ENCODE data around the gene LYZL1. TPM values are rescaled to one million over a fixed set of nuclear protein-coding genes. Genes with fewer than 3 reads are reported as not detected.

The LYZL1 gene
- total RNA-seq, 1 experiment from 2014 or later, result not detected

DNA sequence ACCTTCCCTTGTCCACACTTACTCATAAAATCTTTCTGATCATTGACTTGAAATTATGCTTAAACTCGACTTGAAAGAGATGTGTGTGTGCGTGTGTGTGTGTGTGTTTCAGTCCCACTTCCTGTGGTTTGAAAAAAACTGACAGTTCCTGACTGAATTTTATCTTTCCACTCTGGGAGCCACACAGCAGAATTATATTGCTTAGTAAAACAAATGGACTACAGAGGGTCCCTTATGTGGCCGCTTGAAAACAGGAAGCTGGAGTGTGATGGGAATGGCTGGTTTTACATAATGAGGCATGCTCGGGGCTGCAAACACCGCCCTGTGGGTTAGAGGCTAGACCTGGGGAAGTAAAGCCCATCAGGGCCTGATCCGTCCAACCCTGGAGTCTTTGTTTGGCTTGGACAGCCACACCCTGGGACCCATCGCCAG lies 54.8 kb downstream of the LYZL1 start:
- CTCF ChIA-PET, result no interaction called here

More for the DNA sequence above, 54.8 kb downstream of the LYZL1 start:
- BruUV-seq (replicated peaks), result no TSS peak
- ATAC-seq, result no peak
- peaks cover 6% of the 10 kb centered on the region; the same call in 1 of the 2 replicates for H3K27me3 ChIP-seq (ENCODE audit: insufficient read depth, low read length)
- no peak for DNase-seq (ENCODE audit: low read depth, low spot score)
- H3K4me2 ChIP-seq (ENCODE audit: low read length), result no peak overlapping the region
- H4K20me1 ChIP-seq (ENCODE audit: insufficient read depth), result no peaks in the 10 kb centered on the region
- TF ChIP-seq EZH2 (IDR thresholded peaks at IDR 0.05), result no peak
- TF ChIP-seq RAD21 (IDR thresholded peaks at IDR 0.05; ENCODE audit: low read depth), result no peak
- TF ChIP-seq CEBPB (IDR thresholded peaks at IDR 0.05; ENCODE audit: low read depth), result no peak
- TF ChIP-seq, protein P1, sequence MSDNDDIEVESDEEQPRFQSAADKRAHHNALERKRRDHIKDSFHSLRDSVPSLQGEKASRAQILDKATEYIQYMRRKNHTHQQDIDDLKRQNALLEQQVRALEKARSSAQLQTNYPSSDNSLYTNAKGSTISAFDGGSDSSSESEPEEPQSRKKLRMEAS (IDR thresholded peaks at IDR 0.05), result no peak
- TF ChIP-seq, protein P2, sequence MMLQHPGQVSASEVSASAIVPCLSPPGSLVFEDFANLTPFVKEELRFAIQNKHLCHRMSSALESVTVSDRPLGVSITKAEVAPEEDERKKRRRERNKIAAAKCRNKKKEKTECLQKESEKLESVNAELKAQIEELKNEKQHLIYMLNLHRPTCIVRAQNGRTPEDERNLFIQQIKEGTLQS (IDR thresholded peaks at IDR 0.05), result no peak
- TF ChIP-seq FOSL1 (IDR thresholded peaks at IDR 0.05; ENCODE audit: low read depth), result no peak
- TF ChIP-seq, protein P3, sequence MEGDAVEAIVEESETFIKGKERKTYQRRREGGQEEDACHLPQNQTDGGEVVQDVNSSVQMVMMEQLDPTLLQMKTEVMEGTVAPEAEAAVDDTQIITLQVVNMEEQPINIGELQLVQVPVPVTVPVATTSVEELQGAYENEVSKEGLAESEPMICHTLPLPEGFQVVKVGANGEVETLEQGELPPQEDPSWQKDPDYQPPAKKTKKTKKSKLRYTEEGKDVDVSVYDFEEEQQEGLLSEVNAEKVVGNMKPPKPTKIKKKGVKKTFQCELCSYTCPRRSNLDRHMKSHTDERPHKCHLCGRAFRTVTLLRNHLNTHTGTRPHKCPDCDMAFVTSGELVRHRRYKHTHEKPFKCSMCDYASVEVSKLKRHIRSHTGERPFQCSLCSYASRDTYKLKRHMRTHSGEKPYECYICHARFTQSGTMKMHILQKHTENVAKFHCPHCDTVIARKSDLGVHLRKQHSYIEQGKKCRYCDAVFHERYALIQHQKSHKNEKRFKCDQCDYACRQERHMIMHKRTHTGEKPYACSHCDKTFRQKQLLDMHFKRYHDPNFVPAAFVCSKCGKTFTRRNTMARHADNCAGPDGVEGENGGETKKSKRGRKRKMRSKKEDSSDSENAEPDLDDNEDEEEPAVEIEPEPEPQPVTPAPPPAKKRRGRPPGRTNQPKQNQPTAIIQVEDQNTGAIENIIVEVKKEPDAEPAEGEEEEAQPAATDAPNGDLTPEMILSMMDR (IDR thresholded peaks at IDR 0.05 in 2 of 3, conservative IDR thresholded peaks at IDR 0.05 in 1 of 3; ENCODE audit: borderline replicate concordance in 1 of 3, insufficient read depth in 1 of 3, low read depth in 2 of 3, low read length in 2 of 3), result no peak
- no peak for TF ChIP-seq TCF7L2 (IDR thresholded peaks at IDR 0.05; ENCODE audit: borderline replicate concordance, extremely low read depth, insufficient read depth, insufficient read length)
- no peak for TF ChIP-seq ZNF274 (IDR thresholded peaks at IDR 0.05; ENCODE audit: low read depth, low read length)
- no peak for TF ChIP-seq SIN3A (IDR thresholded peaks at IDR 0.05; ENCODE audit: low read depth)
- no peak for TF ChIP-seq ELF1 (IDR thresholded peaks at IDR 0.05; ENCODE audit: borderline replicate concordance, low read depth)
- TF ChIP-seq EZH2phosphoT487 (IDR thresholded peaks at IDR 0.05; ENCODE audit: borderline replicate concordance), result no peak
- H3K27ac ChIP-seq (ENCODE audit: low read depth, low read length), result no peak overlapping the region
- RAD21 ChIA-PET (ENCODE audit: low non-redundant PET in 1 of 2, low total read pairs in 2 of 2, uncharacterized antibody in 2 of 2, unreplicated experiment in 2 of 2), result no interaction called here
- intact Hi-C loops (cut with micrococcal nuclease), result no loop called here
- no peak overlapping the region for H2AFZ ChIP-seq (ENCODE audit: low read depth, low read length, poor library complexity, severe bottlenecking)
- no peaks in the 10 kb centered on the region for H3K4me1 ChIP-seq (ENCODE audit: control insufficient read depth in 1 of 2, insufficient read depth in 2 of 2, low read length in 2 of 2)
- no peak overlapping the region for H3K9ac ChIP-seq (ENCODE audit: low read length)
- POLR2A ChIA-PET, result no interaction called here
- no peaks in the 10 kb centered on the region for H3K9me3 ChIP-seq (ENCODE audit: control insufficient read depth in 1 of 2, insufficient read depth in 1 of 2, low read depth in 1 of 2, low read length in 2 of 2)
- H3K4me3 ChIP-seq (replicated peaks in 1 of 2; ENCODE audit: low read depth in 1 of 2, low read length in 2 of 2), result no peak overlapping the region
- no peaks in the 10 kb centered on the region for H3K36me3 ChIP-seq (ENCODE audit: control insufficient read depth in 1 of 2, insufficient read depth in 2 of 2, low read length in 2 of 2)
- no peaks in the 10 kb centered on the region for H3K9me2 ChIP-seq (ENCODE audit: insufficient read depth)
- no peaks in the 10 kb centered on the region for H3K79me2 ChIP-seq (ENCODE audit: insufficient read depth, low read length)
